HCT116 (cell line): Measurements from ENCODE around the gene NOL3.

ENCODE experiments used
- CBX3 ChIP-seq: IDR thresholded peaks from 2 replicates; pipeline ENCODE4 v1.6.1; 2012; ENCODE audit warnings: low read depth
- CEBPB ChIP-seq: IDR thresholded peaks from 2 replicates; pipeline ENCODE4 v1.6.1; 2012; ENCODE audit warnings: low read depth
- EZH2 ChIP-seq: fragments of 200-600 bp; sonication (generic); IDR thresholded peaks from 2 replicates; pipeline ENCODE4 v1.6.1; 2017; ENCODE audit warnings: antibody characterized with exemption, mixed run types
- EZH2phosphoT487 ChIP-seq: fragments of 200-600 bp; IDR thresholded peaks from 2 replicates; pipeline ENCODE4 v1.6.1; 2018; ENCODE audit warnings: antibody characterized with exemption, borderline replicate concordance
- POLR2A ChIP-seq: IDR thresholded peaks from 2 replicates; pipeline ENCODE4 v1.7.0; 2011; ENCODE audit warnings: borderline replicate concordance; ENCODE audit not compliant: insufficient read depth, insufficient read length; ENCODE audit errors: extremely low read depth
- POLR2AphosphoS5 ChIP-seq: IDR thresholded peaks from 2 replicates; pipeline ENCODE4 v1.6.1; 2011; ENCODE audit warnings: mild to moderate bottlenecking, low read depth, low read length, moderate library complexity
- RAD21 ChIP-seq: IDR thresholded peaks from 2 replicates; pipeline ENCODE4 v1.6.1; 2012; ENCODE audit warnings: low read depth, mild to moderate bottlenecking
- YY1 ChIP-seq: IDR thresholded peaks from 2 replicates; pipeline ENCODE4 v1.6.1; 2011; ENCODE audit warnings: low read length, low read depth, moderate library complexity, mild to moderate bottlenecking; ENCODE audit not compliant: insufficient replicate concordance; ENCODE audit errors: extremely low read depth
- TF ChIP-seq, protein P1 (sequence below), 3 experiments: fragments of 200-600 bp in 1 of 3; sonication (generic) in 1 of 3; IDR thresholded peaks in 2 of 3; conservative IDR thresholded peaks in 1 of 3; 2 replicates each; pipeline ENCODE4 v1.5.1; 2012 to 2017; ENCODE audit warnings: low read depth in 2 of 3, low read length in 2 of 3, antibody characterized with exemption in 1 of 3, borderline replicate concordance in 1 of 3, control low read depth in 1 of 3, mild to moderate bottlenecking in 1 of 3, mixed read lengths in 1 of 3, mixed run types in 1 of 3, moderate library complexity in 1 of 3; ENCODE audit not compliant: insufficient read depth in 1 of 3
- TF ChIP-seq, protein P2 (sequence below): IDR thresholded peaks from 2 replicates; pipeline ENCODE4 v1.6.1; 2012
- TF ChIP-seq, protein P3 (sequence below): IDR thresholded peaks from 2 replicates; pipeline ENCODE4 v1.6.1; 2012
- TF ChIP-seq, protein P4 (sequence below): IDR thresholded peaks from 2 replicates; pipeline ENCODE4 v1.6.1; 2012; ENCODE audit warnings: low read depth

DNA sequence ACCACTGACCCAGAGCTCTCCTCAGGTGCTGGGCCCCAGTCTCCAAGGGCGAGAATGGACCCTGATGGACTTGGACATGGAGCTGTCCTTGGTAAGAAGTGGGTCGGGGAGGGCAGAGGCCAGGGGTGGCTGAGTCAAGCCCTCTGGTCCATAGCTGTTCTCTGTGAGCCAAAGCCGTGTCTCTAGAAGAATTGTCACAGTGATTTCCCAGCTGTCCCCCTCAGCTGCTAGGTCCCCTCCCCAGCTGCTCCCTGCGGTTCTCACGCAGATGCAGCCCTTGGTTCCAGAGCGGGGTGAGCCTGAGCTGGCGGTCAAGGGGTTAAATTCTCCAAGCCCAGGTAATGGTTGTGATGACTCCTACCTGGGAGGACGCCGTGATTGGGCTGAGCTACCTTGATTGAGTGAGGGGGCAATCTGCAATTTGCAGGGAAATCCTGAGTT is 1.3 kb upstream of the NOL3 start:
- no peak for TF ChIP-seq YY1
- TF ChIP-seq CEBPB, result no peak
- TF ChIP-seq EZH2, result no peak
- TF ChIP-seq, protein P1, sequence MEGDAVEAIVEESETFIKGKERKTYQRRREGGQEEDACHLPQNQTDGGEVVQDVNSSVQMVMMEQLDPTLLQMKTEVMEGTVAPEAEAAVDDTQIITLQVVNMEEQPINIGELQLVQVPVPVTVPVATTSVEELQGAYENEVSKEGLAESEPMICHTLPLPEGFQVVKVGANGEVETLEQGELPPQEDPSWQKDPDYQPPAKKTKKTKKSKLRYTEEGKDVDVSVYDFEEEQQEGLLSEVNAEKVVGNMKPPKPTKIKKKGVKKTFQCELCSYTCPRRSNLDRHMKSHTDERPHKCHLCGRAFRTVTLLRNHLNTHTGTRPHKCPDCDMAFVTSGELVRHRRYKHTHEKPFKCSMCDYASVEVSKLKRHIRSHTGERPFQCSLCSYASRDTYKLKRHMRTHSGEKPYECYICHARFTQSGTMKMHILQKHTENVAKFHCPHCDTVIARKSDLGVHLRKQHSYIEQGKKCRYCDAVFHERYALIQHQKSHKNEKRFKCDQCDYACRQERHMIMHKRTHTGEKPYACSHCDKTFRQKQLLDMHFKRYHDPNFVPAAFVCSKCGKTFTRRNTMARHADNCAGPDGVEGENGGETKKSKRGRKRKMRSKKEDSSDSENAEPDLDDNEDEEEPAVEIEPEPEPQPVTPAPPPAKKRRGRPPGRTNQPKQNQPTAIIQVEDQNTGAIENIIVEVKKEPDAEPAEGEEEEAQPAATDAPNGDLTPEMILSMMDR (IDR thresholded peaks at IDR 0.05 in 2 of 3, conservative IDR thresholded peaks at IDR 0.05 in 1 of 3; ENCODE audit: borderline replicate concordance in 1 of 3, insufficient read depth in 1 of 3, low read depth in 2 of 3, low read length in 2 of 3), result no peak
- TF ChIP-seq, protein P2, sequence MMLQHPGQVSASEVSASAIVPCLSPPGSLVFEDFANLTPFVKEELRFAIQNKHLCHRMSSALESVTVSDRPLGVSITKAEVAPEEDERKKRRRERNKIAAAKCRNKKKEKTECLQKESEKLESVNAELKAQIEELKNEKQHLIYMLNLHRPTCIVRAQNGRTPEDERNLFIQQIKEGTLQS, result no peak
- TF ChIP-seq POLR2AphosphoS5, result no peak
- TF ChIP-seq RAD21, result no peak
- TF ChIP-seq, protein P3, sequence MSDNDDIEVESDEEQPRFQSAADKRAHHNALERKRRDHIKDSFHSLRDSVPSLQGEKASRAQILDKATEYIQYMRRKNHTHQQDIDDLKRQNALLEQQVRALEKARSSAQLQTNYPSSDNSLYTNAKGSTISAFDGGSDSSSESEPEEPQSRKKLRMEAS, result no peak
- TF ChIP-seq CBX3, result no peak
- TF ChIP-seq, protein P4, sequence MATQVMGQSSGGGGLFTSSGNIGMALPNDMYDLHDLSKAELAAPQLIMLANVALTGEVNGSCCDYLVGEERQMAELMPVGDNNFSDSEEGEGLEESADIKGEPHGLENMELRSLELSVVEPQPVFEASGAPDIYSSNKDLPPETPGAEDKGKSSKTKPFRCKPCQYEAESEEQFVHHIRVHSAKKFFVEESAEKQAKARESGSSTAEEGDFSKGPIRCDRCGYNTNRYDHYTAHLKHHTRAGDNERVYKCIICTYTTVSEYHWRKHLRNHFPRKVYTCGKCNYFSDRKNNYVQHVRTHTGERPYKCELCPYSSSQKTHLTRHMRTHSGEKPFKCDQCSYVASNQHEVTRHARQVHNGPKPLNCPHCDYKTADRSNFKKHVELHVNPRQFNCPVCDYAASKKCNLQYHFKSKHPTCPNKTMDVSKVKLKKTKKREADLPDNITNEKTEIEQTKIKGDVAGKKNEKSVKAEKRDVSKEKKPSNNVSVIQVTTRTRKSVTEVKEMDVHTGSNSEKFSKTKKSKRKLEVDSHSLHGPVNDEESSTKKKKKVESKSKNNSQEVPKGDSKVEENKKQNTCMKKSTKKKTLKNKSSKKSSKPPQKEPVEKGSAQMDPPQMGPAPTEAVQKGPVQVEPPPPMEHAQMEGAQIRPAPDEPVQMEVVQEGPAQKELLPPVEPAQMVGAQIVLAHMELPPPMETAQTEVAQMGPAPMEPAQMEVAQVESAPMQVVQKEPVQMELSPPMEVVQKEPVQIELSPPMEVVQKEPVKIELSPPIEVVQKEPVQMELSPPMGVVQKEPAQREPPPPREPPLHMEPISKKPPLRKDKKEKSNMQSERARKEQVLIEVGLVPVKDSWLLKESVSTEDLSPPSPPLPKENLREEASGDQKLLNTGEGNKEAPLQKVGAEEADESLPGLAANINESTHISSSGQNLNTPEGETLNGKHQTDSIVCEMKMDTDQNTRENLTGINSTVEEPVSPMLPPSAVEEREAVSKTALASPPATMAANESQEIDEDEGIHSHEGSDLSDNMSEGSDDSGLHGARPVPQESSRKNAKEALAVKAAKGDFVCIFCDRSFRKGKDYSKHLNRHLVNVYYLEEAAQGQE, result no peak
- TF ChIP-seq EZH2phosphoT487, result no peak
- TF ChIP-seq POLR2A, result no peak
